ENCODE results near the gene TARBP2.

DNA sequence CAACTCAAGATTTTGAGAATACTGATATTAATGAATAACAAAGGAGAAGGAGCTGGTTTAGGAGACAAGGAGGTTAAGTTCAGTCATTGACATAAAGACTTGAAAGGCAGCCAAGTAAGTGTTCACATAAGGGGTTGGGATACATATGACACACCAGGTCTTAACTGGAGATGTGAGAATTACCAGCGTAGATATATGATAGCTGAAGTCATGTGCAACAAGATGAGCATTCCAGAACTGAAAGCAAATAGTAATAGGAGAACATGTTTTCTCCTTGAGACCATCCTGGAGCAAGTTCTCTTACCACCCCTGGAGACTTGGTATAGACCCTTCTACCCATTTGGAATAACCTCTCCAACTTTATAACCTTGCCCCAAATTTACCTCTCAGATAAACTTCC is 49.5 kb downstream of the TARBP2 start:
- TF ChIP-seq, protein P1, sequence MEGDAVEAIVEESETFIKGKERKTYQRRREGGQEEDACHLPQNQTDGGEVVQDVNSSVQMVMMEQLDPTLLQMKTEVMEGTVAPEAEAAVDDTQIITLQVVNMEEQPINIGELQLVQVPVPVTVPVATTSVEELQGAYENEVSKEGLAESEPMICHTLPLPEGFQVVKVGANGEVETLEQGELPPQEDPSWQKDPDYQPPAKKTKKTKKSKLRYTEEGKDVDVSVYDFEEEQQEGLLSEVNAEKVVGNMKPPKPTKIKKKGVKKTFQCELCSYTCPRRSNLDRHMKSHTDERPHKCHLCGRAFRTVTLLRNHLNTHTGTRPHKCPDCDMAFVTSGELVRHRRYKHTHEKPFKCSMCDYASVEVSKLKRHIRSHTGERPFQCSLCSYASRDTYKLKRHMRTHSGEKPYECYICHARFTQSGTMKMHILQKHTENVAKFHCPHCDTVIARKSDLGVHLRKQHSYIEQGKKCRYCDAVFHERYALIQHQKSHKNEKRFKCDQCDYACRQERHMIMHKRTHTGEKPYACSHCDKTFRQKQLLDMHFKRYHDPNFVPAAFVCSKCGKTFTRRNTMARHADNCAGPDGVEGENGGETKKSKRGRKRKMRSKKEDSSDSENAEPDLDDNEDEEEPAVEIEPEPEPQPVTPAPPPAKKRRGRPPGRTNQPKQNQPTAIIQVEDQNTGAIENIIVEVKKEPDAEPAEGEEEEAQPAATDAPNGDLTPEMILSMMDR (IDR thresholded peaks at IDR 0.05 in 8 of 11, conservative IDR thresholded peaks at IDR 0.05 in 3 of 11) = no peak
- no peak for TF ChIP-seq POLR2AphosphoS5 (IDR thresholded peaks at IDR 0.05)

Data from spleen (tissue), 7 donors.